Dermis blood vessel endothelial cell (primary cell): ENCODE measurements around the gene FYB1. TPM values are rescaled to one million over a fixed set of nuclear protein-coding genes. Genes with fewer than 3 reads are reported as not detected.

Experiments
- DNase-seq: peaks from one replicate; pipeline ENCODE4 v3.0.0; 2010
- total RNA-seq: library from RNA; depleted of rRNA; stranded (reverse); fragments of >200 nt; gene quantifications from 2 replicates; pipeline ENCODE4 v1.2.3, GENCODE V29; 2014

FYB1 gene
- total RNA-seq, 1 donor from 2014 or later, result not detected

DNA sequence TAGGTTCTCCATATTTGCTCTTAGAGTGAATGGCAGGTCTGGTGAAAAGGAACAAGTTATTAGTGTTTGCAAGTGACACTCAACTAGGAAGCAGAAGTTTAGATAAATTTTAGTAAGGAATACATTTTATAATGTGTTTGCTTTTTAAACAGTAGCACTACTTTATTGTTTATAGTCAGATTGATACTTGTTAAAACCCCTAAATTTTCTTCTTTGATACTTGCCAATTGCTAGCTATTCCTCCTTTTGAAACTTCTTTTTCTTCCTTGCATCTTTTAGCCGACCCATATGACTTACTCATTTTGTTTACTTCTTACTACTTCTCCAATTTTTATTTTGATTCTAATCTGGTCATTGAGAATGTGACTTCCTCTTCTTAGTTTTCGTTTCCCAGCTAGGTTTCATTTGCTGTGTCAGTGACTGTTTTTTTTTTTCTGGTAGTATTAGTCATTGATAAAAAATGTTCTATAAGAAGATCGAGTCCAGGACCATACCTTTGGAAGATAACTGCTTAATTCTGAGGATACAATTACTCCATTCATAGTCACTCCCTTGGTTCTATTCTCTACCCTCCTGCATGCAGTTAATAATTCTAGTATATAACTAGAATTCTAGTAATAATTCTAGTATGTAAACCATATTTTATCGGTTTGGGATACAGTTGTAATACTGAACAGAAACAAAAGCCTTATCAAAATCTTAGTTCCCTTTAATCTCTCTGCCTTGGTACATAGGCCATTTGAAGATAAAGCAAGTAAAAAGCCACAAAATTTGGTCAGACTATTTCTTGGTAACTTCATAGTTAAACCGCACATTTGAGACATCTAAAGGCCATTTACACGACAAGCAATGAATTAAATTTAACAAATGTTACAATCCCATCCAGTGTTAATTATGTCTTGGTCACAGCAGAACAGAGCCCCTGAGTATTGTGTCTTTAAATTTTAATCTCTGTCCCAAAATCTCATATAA lies 142.3 kb downstream of the FYB1 start:
- DNase-seq, result peak; percentile 33

DNA sequence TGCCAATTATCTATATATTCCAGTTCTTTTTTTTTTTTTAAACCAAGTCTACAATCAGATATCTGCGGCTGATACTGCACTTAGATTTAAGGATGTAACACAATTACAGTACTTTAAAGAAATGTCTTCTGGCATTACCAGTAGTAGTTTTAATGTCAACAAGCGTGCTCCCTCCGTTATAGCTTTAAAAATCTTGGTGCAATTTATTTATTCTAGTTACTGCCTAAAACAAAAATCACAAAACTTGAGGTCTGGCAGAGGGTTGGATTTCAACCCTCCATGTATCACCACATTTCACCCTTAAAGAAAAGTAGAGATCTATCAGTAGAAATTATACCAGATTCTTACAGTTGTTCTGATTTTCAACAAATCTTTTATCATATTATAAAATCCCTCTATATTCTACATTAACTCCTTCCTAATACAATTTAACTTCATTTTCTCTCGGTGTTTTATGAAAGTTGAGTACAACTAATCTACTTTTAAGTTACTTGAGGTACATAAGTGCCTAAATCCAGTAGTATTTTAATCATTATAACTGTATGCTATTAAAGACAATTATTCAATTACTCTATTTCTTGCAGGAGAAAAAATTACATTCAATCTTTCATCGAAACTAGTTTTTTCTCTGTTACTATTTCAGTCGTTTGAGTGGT lies 143.1 kb downstream of the FYB1 start:
- DNase-seq, result no peak

DNA sequence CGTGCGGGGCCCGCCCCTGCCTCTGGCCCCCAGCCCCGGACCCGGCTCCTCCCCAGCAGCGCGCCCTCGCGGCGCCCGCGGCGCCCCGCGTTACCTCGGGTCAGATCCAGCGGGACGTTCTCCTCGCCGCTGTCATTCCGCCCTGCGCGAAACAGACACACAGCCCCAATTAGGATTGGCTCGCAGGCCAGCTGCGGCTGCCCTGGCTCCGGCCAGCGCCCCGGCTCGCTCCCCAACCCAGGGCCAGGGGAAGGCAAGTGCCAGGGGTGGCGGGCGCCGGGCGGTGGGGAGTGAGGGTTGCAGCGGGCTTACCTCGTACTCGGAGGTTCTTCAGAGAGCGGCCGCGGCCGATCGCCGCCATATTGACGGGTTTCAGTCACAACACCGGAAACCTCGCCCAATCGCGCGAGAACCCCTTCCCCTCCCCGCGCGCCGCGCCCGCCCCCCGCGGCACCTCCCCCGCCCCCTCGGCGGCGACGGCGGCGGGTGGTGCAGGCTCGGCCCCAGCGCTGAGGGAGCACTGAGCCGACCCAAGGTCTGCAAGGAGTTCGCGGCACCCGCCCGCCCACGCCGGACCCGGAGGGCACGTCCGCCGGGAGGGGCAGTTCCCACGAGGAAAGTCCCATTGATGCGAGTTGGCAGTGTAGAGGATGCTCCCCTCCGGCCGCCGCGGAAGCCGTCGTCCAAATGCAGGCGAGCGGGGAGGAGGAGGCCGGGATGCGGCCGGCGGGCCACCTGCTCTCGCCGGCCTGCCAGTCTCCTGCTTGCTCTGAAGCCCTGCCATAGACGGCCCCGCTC lies 145.1 kb downstream of the FYB1 start, which contains the start of gene RICTOR:
Gene RICTOR (minus strand): TSS at position 383 of the 798 bp plus-strand sequence. CDS start 22 bp downstream, at position 361.
- peak; percentile 92 for DNase-seq

DNA sequence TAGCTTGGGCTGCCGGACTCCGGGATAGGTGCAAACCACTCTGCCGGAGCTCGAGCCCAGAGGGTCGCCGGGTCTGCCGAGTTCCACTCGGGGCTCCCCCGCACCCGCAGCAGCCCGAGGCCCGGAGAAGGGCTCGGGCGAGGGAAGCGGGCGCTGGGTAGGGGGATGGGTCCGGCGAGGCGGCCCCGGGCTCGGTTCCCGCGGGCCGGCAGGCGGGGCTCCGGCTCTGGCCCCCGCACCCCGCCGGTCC lies 145.7 kb downstream of the FYB1 start:
- DNase-seq, result no peak

DNA sequence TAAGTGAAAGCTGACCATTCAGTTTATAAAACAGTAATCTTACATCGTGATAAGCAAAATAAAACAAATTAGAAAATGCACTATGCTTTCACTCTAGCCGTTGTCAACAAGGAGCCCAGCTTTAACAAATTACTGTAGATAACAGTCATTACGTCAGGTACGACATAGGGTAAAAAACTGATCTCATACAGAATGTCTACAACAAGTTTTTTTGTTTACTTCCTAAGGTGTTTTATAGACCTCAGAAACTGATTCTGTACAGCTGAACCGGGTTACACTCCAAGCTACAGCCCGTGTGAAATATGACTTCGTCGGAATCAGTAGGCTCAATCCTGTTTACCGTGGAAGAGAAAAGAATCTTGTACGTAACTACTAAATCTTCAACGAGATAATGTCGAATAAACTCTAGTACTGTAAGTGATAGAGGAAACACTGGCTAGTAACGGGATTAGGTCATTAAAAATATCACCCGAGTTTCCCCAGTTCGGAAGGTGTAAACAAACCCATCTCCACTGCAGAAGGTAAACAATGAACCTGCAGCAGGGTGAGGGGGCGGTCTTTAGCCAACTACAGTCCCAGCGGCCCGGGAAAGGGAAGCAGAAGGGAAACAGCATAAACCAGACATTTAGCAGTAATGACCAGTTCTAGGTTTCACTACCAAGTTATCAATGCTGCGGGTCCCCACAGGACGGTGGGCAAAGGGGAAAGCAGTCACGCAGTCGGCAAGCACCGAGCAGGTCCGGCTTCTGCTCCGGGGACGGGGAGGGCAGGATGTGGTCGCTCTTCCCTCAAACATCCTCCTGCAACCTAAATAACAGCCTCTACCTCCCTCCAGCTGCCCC lies 146.2 kb downstream of the FYB1 start:
- DNase-seq, result peak; percentile 59

DNA sequence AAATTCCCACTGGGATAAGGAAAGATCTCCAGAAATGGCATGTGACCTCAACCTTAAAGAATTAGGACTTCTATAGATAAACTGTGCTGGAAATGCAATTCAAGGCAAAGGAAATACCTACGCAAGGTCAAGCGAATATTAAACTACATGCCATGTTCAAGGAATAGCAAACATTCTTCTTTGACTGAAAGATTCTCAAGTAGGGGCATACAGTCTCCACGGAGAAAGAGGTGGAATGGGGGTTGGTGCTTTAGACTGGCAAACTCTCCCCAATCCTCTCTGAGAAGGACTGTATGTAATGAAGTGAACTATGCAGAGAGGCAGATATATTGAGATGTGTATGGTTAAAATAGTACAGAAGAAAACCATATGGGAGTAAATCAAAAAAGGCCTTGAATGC lies 151.3 kb downstream of the FYB1 start:
- DNase-seq, result no peak

DNA sequence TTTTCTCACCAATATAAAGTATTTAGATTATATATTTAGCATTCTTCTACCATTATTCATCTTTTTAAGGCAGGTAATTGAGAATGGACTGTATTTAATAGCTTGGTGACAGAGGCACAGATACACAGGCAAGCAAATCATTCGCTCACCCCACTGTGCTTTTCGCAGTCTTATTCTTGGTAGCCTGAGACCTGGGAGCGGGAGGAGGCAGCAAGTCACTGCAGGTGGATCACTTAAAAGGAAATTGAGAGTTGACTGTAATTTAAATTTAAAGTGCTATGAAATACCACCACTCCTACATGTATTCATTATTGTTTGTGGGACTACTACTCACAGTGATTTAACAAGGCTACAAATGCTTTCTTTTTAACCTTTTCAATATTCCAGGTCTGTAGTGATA lies 154.9 kb downstream of the FYB1 start:
- DNase-seq, result no peak

DNA sequence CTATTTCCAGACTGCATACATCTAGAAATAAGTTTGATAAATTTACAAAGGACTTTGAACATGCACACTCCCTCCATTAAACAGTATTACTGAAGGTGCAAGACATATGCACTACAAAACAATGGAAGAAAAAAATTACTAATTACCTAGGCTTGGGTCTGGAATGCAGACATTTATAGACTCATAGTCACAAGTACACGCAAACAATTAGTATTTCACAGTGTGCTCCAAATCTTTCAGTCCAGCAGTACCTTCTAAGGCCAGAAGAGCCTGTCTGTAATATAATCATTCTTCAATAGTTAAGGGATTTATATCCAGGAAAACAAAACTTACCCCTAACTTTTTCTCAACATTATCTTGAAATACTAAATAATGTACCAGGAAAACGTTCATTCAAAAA lies 156.3 kb downstream of the FYB1 start:
- peak; percentile 30 for DNase-seq

DNA sequence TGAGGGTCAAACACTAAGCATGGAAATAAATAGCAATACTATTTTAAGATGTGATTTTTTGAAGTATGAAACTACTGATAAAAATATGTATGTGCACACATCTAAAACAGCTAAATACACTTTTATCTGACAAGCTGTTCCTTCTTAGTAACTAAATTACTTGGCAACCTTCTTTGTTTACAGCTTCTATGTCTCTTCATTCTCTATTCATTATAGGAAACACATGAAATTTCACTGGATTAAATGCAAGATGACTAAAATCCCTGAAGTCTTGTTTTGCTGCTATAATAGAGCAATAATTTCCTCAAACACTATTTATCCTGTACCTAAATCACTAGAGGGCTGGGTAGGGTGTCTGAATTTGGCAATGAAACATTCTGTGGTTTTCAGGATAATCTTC lies 156.8 kb downstream of the FYB1 start:
- DNase-seq, result no peak

DNA sequence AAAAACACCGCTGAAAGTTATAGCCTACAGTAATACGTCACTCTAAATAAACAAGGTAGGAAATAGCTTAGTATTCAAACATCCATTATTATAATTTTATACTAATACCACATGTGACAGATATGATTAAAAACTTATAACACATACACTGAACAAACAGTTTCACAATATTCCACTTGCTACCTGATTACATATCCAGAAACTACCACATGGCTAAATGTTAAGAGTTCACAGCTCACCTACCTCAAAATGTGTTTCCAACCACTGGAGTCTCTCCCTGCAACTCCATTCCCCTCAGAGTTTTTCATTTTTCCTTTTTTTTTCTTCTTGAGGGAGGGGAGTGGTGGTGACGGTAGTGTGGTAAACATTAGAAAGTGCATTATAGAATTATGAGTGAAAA lies 157.3 kb downstream of the FYB1 start:
- DNase-seq, result no peak

DNA sequence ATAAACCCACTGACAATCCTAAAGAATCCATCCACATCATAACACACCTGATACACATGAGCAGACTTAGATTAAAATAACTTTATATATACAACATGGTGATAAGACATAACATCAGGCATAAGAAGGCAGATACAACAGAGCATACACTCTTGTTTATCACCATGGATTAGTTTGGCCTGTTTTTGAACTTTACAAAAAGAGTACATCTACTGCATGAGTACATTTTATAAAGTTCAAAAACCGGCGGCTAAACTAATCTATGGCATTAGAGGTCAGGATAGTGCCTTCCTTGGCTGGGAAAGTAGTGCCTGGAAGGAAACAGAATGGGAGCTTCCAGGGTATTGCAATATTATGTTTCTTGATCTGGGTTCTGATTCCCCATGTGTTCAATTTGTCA lies 160.3 kb downstream of the FYB1 start:
- DNase-seq, result no peak

DNA sequence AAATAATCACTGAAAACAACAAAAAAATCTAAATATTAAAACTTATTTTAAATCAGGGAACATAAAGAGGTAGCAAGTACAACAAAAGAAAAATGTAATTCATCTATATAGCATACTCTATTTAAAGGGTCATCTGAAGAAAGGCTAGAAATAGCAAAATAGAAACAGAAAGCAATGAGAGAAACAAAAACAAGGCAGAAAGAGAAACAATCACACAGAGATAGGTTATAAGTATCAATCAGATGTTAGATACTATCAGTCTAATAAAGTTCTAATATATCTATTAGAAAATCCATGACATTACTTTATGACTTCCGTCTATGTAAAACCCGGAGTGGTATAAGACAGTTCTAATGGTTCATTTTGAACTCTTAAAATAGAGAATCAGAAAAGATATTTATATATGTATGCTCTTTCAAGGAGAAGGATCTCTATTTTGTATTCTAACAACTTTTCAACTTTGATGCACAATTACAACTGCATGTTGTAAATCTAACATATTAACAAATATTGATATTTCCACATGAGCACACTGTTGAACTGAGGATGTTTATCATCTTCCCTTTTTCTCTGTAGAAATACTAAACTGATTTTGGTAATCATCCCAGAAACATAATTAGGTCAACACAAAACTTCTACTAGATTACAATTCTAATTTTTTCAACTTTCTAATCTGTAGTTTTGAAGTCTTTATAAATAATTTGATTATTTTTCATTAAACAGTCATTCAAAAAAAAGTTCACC lies 161.0 kb downstream of the FYB1 start:
- no peak for DNase-seq

DNA sequence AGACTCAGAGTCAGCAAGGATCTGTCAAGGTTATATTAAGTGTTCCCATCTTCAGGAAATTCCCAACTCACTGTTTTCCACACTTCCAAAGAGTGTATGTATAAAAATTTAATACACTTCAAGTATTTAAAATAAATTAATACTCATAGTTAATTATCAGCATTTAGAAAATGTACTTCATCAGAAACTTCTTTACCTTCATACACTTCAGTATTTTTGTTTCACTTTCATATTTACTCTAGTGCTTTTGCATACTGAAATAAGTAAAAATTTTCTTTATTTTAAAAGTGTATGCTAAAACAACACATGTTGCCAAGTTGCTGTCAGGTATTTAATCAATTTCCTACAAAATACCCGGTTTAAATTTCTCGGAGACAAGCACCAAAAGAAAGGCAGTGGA lies 161.6 kb downstream of the FYB1 start:
- no peak for DNase-seq

DNA sequence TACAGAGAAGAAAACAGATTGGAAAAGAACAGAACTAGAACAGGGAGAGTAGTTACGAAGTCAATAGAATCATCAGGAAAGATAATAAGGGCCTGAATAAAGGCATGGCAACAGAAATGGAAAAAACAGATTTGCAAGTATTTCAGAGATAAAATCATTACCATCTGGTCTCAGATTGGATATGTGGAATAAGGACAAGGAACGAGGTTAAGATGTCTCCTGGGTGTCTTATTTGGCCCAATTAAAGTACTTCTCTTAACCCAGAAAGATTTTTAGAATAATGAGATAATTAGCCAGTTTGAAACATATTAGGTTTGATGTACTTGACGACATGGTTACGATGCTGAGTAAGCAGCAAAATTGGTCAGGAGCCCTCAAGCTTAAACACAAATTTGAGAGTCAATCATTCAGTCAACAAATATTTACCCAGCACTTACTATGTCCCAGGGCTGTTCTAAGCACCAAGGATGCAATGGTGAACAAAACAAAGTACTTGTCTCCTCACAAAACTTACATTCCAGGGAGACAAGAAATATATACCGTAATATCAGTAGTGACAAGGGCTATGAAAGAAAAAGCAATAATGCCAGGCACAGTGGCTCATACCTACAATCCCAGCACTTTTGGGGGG lies 163.5 kb downstream of the FYB1 start:
- no peak for DNase-seq

Other genes starting within 250 kb of the FYB1 start
- 36.2 and 44.7 TPM in 2 replicates for gene RICTOR, start 145.2 kb downstream of the FYB1 start, total RNA-seq
- gene C9, start 144.9 kb upstream of the FYB1 start, total RNA-seq, result 0.34 TPM in 1 of 2 replicates, not detected in the other
- gene DAB2, start 205.4 kb upstream of the FYB1 start, total RNA-seq, result 118 and 129 TPM in 2 replicates